HG03095 (cell line): Measurements from ENCODE around the gene DNAJC28.
"Not testable (repeated sequence)": the region's sequence is repeated elsewhere in the genome, so short reads cannot be mapped to it uniquely, and the experiment has no call there.

Experiments used
- ATAC-seq: cut with Tn5 transposase; IDR thresholded peaks from one replicate; pipeline ENCODE4 v1.9.1; 2021; ENCODE audit warnings: moderate library complexity; ENCODE audit not compliant: unreplicated experiment

The DNAJC28 gene

DNA sequence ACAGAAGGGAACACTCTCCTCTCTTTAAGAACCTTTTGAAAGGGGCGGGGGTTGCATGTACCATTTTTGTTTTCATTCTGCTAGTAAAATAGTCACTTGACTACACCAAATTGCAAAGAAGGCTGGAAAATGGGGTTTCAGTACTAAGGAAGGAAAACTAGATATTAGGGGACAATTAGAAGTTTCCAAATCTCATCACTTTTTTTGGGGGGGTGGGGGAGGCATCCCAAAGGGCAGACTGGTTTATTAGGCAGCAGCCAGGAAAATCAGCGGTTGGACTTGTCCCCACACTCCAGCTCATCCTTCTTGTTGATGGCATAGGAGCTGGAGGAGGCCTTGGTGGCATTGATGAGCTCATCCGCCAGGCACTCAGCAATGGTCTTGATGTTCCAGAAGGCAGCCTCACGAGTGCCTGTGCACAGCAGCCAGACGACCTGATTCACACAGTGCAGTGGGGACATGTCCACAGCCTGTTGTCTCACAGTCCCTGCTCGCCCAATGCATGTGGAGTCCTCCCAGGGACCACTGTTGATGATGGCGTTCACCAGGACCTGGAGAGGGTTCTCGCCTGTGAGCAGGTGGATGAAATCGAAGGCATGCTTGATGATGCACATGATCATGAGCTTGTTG, 10.1 kb downstream of the DNAJC28 start:
- ATAC-seq = no peak

GRCh38 chr21:33480481-33481103, 10.9 kb downstream of the DNAJC28 start:
- ATAC-seq = no peak

GRCh38 chr21:33479679-33480480, 11.6 kb downstream of the DNAJC28 start, which contains the start of gene TMEM50B:
Gene TMEM50B, minus strand, starts transcription at chr21:33479974. Its CDS starts 11,089 bp downstream, at chr21:33468885.
- ATAC-seq = peak; percentile 88

DNA sequence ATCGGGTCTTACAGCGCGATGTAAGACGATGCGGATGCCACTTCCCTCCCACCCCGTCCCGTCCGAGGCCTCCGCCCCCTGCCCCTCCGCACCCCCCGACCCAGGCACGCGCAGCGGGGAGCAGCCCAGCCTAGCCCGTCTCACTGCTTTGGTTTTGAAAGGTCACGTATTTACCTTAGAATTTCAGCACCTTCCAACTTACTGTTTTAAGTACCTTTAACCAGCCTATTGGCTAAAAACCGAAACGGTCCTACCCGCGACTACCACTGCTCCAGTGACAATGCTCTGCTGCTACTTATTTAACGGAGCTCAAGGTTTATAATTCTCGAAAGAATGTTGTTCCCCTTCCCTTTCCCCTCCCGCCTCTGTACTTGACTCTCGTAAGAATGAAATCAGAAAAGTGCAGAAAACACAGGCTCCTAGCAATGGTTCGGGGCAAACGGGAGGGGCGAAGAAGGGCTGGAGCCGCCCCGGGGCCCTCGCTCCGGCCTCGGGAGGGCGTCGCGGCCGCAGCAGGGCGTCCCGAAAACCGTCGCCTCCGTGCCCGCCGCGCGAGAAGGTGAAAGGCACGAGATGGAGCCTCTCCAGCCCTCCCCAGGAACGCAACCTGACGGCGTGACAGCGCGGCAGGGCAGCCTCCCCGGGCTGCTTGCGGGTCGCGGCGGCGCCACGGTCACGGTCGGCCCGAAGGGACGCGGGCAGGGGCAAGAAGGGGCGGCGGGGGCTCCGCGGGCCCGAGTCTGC, 12.4 kb downstream of the DNAJC28 start:
- ATAC-seq = peak; percentile 22

DNA sequence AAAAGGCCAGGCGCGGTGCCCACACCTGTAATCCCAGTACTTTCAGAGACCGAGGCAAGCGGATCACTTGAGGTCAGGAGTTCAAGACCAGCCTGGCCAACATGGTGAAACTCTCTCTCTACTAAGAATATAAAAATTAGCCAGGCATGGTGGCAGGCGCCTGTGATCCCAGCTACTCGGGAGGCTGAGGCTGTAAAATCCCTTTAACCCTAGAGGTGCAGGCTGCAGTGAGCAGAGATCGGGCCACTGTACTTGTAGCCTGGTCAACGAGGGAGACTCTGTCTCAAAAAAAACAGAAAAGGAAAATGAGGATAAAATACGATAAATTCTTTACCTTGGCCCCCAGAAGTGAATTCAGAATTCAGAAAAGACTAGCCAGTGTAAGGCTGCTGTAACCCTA, 13.3 kb downstream of the DNAJC28 start:
- no peak for ATAC-seq

GRCh38 chr21:33477066-33477465, 14.4 kb downstream of the DNAJC28 start:
- ATAC-seq = no peak

DNA sequence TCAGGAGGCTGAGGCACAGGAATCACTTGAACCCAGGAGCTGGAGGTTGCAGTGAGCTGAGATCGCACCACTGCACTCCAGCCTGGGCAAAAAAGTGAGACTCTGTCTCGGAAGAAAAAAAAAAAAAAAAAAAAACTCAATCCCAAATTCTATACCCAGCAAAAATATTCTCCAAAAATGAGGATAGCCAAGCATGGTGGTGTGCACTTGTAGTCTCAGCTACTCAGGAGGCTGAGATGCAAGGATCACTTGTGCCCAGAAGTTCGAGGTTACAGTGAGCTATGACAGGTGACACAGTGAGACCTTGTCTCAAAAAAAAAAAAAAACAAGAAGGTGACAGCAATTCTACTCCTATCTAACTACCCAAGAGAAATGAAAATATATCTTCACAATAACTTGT, 18.2 kb downstream of the DNAJC28 start:
- no peak for ATAC-seq

DNA sequence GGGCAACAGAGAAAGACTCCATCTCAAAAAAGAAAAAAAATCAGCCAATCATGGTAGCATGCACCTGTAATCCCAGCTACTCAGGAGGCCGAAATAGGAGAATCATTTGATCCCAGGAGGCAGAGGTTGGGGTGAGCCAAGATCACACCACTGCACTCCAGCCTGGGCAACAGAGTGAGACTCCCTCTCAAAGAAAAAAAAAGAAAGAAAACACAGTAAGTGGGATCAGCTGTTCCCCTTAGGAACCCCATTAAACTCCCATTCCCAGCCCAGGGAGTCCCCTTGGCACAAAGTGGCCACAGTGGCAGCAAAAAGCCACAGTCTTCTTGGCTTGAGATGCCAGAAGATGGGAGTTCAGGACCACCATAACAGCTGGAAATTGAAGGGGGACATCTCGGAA, 20.8 kb downstream of the DNAJC28 start:
- ATAC-seq = no peak

- ATAC-seq = not testable (repeated sequence)
Measured at GRCh38 chr21:33469183-33469582, 22.3 kb downstream of the DNAJC28 start.

DNA sequence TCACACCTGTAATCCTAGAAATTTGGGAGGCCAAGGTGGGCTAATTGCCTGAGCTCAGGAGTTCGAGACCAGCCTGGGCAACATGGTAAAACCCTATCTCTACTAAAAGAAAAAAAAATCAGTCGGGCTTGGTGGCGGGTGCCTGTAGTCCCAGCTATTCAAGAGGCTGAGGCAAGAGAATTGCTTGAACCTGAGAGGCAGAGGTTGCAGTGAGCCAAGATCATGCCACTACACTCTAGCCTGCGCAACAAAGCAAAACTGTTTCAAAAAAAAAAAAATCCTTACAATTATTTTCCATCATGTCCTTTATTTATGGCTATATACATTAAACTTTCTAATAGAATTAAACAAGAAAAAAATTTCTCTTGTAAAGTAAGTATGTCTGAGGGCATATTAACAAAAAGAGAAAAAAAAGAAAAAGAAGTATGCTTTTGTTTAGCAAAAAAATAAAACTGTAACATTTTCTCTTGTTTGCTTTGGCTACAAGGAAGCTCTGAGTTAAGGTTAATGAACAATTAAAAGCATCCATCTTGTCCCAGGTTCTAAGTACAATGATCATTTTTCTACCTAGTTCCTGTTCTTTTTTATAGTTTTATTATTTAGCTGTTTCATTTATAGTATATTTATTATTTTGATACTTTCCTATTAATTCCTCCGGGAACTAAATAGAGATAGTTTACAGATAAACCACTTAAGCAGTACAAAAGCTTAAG, 29.8 kb downstream of the DNAJC28 start:
- no peak for ATAC-seq

- no peak for ATAC-seq
Measured at GRCh38 chr21:33458861-33459260, 32.7 kb downstream of the DNAJC28 start.

DNA sequence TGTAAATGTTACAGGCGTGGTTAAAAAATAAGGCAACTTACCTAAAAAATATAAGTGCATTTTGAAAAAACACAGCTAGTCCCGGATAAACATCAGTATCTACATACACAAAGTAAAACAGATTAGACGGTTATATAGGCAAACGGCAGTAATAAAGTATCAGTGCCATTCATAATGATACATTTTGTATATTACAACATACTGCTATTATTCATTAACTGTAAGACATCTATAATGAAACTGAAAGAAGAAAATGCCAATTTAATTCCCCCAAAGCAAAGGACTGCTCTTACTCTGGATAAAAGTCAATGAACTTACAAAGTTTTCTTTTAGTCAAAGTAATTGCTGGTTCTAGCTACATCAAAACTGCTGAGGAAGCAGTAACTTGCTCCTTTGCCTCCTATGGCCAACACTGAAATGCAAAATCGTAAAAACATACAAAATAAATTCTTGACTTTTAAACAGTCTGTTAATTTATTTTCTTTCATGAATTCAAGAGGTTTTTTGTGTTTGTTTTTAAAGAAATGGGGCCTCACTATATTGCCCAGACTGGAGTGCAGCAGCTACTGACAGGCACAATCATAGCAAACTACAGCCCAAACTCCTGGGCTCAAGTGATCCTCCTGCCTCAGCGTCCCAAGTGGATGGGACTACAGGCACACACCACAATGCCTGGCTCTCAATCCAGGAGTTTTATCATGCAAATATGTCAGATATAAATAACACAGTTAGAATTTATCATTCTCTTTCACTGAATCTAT, 35.6 kb downstream of the DNAJC28 start:
- no peak for ATAC-seq

DNA sequence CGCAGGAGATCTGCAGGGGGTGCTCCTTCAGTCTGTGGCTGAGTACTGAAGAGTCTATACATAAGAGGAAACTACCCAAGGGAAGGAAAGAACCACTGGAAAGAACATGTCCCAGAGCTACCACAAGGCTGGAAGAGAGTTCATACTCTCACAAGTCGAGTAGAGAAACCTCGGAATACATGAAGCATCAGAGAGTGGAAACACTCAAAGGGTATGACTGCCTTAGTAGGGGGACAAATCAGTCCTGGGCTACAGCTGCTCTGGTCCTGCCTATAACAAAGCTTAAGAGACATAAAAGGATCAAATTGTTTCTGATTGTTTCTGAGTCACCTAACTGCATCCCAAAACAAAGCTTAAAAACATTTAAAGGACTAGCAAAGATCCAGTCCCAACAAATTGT, 39.2 kb downstream of the DNAJC28 start:
- no peak for ATAC-seq

GRCh38 chr21:33451634-33452071, 39.9 kb downstream of the DNAJC28 start:
- no peak for ATAC-seq

DNA sequence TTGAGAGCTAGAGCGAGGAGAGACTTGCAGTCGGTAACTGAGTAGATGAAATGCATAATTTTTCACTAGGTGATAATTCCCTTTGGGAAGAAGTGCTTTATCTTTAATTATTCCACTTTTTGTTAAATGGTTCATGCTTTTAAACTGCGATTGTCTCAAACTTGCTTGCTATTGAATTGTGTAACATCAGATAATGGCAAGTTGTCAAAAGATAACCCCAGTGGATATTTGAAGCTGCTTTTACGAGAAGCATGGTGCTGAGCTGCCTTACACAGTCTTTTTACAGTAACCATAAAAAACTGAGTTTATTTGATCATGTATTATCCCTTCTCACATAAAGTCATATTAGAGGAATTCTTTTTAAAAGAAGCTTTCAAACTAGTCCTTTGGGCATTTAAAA, 41.9 kb downstream of the DNAJC28 start:
- no peak for ATAC-seq

DNA sequence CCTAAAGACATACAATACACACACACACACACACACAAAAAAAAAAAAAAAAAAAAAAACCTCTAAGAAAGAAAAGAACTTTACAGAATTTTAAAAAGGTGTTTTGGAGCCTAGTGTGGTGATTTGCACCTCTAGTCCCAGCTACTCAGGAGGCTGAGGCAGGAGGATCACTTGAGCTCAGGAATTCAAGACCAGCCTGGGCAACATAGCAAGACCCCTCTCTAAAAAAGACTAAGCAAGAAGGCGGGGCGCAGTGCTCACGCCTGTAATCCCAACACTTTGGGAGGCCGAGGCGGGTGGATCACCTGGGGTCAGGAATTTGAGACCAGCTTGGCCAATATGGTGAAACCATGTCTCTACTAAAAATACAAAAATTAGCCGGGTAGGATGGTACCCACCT, 44.9 kb downstream of the DNAJC28 start:
- not testable (repeated sequence) for ATAC-seq

DNA sequence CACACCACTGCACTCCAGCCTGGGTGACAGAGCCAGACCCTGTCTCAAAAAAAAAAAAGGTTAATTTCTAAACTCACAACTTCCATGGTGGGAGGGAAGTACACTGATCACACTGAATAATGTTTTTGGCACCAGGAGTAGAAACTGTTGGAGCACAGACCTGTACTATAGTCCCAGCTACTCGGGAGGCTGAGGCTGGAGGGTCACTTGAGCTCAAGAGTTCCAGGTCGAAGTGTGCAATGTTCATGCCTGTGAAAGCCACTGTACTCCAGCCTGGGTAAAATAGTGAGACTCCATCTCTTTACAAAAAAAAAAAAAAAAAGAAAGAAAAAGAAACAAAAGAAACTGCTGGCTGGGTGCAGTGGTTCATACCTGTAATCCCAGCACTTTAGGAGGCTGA, 47.0 kb downstream of the DNAJC28 start:
- no peak for ATAC-seq

- no peak for ATAC-seq
Measured at GRCh38 chr21:33443194-33443593, 48.3 kb downstream of the DNAJC28 start.

GRCh38 chr21:33441489-33442477, 49.7 kb downstream of the DNAJC28 start:
- peak; percentile 52 for ATAC-seq
